K562 (cell line): ENCODE measurements around the gene OSBP2.

ENCODE experiments used
- BRD4 ChIP-seq: fragments of 200-600 bp; sonication (generic); IDR thresholded peaks from 2 replicates; pipeline ENCODE4 v1.6.1; 2017; ENCODE audit warnings: inconsistent platforms
- CBX5 ChIP-seq: IDR thresholded peaks from 2 replicates; pipeline ENCODE4 v1.6.1; 2014; ENCODE audit warnings: low read depth, borderline replicate concordance
- CTCF ChIP-seq, 3 experiments: IDR thresholded peaks in 2 of 3; conservative IDR thresholded peaks in 1 of 3; 2 replicates each; pipeline ENCODE4 v1.5.1; 2011 to 2012; ENCODE audit warnings: low read length in 3 of 3, mild to moderate bottlenecking in 3 of 3, control low read depth in 2 of 3, improper control_type of control experiment in 1 of 3, inconsistent platforms in 1 of 3, low read depth in 1 of 3, mixed read lengths in 1 of 3, moderate library complexity in 1 of 3; ENCODE audit not compliant: insufficient read depth in 2 of 3
- FOXA1 ChIP-seq: fragments of 450-650 bp; IDR thresholded peaks from 2 replicates; pipeline ENCODE4 v1.6.1; 2016; ENCODE audit warnings: mild to moderate bottlenecking, borderline replicate concordance
- JUND ChIP-seq, 2 experiments: IDR thresholded peaks; 2 replicates in 1 of 2; 3 replicates in 1 of 2; pipeline ENCODE4 v1.6.1; 2011; ENCODE audit warnings: borderline replicate concordance in 2 of 2, low read depth in 2 of 2, low read length in 2 of 2, improper control_type of control experiment in 1 of 2, missing biosample characterization in 1 of 2, missing genetic modification characterization in 1 of 2, missing genetic modification reagents in 1 of 2
- MAX ChIP-seq: sonication (generic); formaldehyde crosslinking; IDR thresholded peaks from 2 replicates; pipeline ENCODE4 v1.9.0; 2022; ENCODE audit warnings: mild to moderate bottlenecking, missing genetic modification reagents
- NR2C2 ChIP-seq, 2 experiments: fragments of 200-800 bp in 1 of 2; sonication (Bioruptor generic) in 1 of 2; sonication (generic) in 1 of 2; formaldehyde crosslinking in 1 of 2; IDR thresholded peaks; 2 replicates each; pipeline versions ENCODE4 v1.6.1 to v1.8.0; 2016 to 2022; ENCODE audit warnings: mild to moderate bottlenecking in 1 of 2, missing compliant biosample characterization in 1 of 2, missing genetic modification characterization in 1 of 2, missing genetic modification reagents in 1 of 2
- POLR2A ChIP-seq: fragments of 450-650 bp; conservative IDR thresholded peaks from 2 replicates; pipeline ENCODE4 v1.6.1; 2016
- TAF1 ChIP-seq: IDR thresholded peaks from 2 replicates; pipeline ENCODE4 v1.6.1; 2011; ENCODE audit warnings: mild to moderate bottlenecking, low read length, moderate library complexity; ENCODE audit not compliant: insufficient read depth, control insufficient read depth, severe bottlenecking; ENCODE audit errors: extremely low read depth
- ZNF124 ChIP-seq: sonication (generic); formaldehyde crosslinking; IDR thresholded peaks from 2 replicates; pipeline ENCODE4 v1.8.1; 2022; ENCODE audit warnings: missing genetic modification reagents
- ZNF354B ChIP-seq: fragments of 250-450 bp; sonication (Bioruptor Pico); IDR thresholded peaks from 2 replicates; pipeline ENCODE4 v1.4.0; 2020
- TF ChIP-seq, protein P1 (sequence below): sonication (generic); formaldehyde crosslinking; IDR thresholded peaks from 2 replicates; pipeline ENCODE4 v1.8.0; 2022; ENCODE audit warnings: missing genetic modification reagents, mild to moderate bottlenecking, borderline replicate concordance

- TF ChIP-seq FOXA1, result no peak
- TF ChIP-seq, protein P1, sequence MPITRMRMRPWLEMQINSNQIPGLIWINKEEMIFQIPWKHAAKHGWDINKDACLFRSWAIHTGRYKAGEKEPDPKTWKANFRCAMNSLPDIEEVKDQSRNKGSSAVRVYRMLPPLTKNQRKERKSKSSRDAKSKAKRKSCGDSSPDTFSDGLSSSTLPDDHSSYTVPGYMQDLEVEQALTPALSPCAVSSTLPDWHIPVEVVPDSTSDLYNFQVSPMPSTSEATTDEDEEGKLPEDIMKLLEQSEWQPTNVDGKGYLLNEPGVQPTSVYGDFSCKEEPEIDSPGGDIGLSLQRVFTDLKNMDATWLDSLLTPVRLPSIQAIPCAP (CRISPR knock-in tag), result no peak
- no peak for TF ChIP-seq NR2C2 (CRISPR knock-in tag; IDR thresholded peaks at IDR 0.05)
- TF ChIP-seq NR2C2 (tag; IDR thresholded peaks at IDR 0.05), result no peak
- TF ChIP-seq TAF1, result no peak
- TF ChIP-seq CTCF (IDR thresholded peaks at IDR 0.05 in 2 of 3, conservative IDR thresholded peaks at IDR 0.05 in 1 of 3; ENCODE audit: insufficient read depth in 2 of 3, low read depth in 1 of 3, low read length in 3 of 3), result no peak
- no peak for TF ChIP-seq BRD4
- TF ChIP-seq POLR2A, result no peak
- no peak for TF ChIP-seq JUND (IDR thresholded peaks at IDR 0.05; ENCODE audit: borderline replicate concordance, low read depth, low read length)
- TF ChIP-seq JUND (tag; IDR thresholded peaks at IDR 0.05; ENCODE audit: borderline replicate concordance, low read depth, low read length), result no peak; the same call in 2 of the 3 replicates
- TF ChIP-seq ZNF354B (CRISPR knock-in tag), result no peak
- TF ChIP-seq CBX5, result no peak
- TF ChIP-seq MAX (CRISPR knock-in tag), result no peak
- TF ChIP-seq ZNF124 (CRISPR knock-in tag), result no peak
Observed at GRCh38 chr22:30872285-30873041, 177.8 kb downstream of the OSBP2 start.
